Endothelial cell of umbilical vein (primary cell): ENCODE data around the gene ZNF580.

Experiments used
- EZH2 ChIP-seq: IDR thresholded peaks from 2 replicates; pipeline ENCODE4 v1.6.1; 2012; ENCODE audit warnings: borderline replicate concordance, low read depth, mild to moderate bottlenecking, moderate library complexity, low read length, inconsistent platforms; ENCODE audit not compliant: severe bottlenecking
- FOS ChIP-seq: IDR thresholded peaks from 2 replicates; pipeline ENCODE4 v1.6.1; 2011; ENCODE audit warnings: mild to moderate bottlenecking, low read length, moderate library complexity, borderline replicate concordance; ENCODE audit not compliant: insufficient read depth
- GATA2 ChIP-seq: IDR thresholded peaks from 2 replicates; pipeline ENCODE4 v1.7.0; 2011; ENCODE audit warnings: low read depth, mild to moderate bottlenecking, moderate library complexity, mixed read lengths, low read length; ENCODE audit not compliant: insufficient read length, insufficient read depth
- JUN ChIP-seq: IDR thresholded peaks from 2 replicates; pipeline ENCODE4 v1.6.1; 2011; ENCODE audit warnings: borderline replicate concordance, low read depth; ENCODE audit not compliant: insufficient read length, insufficient read depth
- MAX ChIP-seq: IDR thresholded peaks from 2 replicates; pipeline ENCODE4 v1.6.1; 2011; ENCODE audit not compliant: insufficient read depth, insufficient read length
- MYC ChIP-seq: IDR thresholded peaks from one replicate; pipeline ENCODE4 v1.6.1; 2011; ENCODE audit warnings: mild to moderate bottlenecking, low read depth, low read length
- POLR2A ChIP-seq: IDR thresholded peaks from 2 replicates; pipeline ENCODE4 v1.6.1; 2012; ENCODE audit warnings: low read depth, mild to moderate bottlenecking, control low read depth, low read length
- POLR2AphosphoS5 ChIP-seq: IDR thresholded peaks from 2 replicates; pipeline ENCODE4 v1.6.1; 2012; ENCODE audit warnings: low read depth, mild to moderate bottlenecking, control low read depth, low read length, moderate library complexity; ENCODE audit not compliant: insufficient read depth
- TF ChIP-seq, protein P1 (sequence below), 2 donors: IDR thresholded peaks; 1 replicate in 1 of 2; 2 replicates in 1 of 2; pipeline ENCODE4 v1.5.1; 2011; ENCODE audit warnings: low read length in 2 of 2, mild to moderate bottlenecking in 2 of 2, moderate library complexity in 2 of 2, control low read depth in 1 of 2, inconsistent platforms in 1 of 2, low read depth in 1 of 2; ENCODE audit not compliant: insufficient read depth in 1 of 2; ENCODE audit errors: extremely low read depth in 1 of 2

DNA sequence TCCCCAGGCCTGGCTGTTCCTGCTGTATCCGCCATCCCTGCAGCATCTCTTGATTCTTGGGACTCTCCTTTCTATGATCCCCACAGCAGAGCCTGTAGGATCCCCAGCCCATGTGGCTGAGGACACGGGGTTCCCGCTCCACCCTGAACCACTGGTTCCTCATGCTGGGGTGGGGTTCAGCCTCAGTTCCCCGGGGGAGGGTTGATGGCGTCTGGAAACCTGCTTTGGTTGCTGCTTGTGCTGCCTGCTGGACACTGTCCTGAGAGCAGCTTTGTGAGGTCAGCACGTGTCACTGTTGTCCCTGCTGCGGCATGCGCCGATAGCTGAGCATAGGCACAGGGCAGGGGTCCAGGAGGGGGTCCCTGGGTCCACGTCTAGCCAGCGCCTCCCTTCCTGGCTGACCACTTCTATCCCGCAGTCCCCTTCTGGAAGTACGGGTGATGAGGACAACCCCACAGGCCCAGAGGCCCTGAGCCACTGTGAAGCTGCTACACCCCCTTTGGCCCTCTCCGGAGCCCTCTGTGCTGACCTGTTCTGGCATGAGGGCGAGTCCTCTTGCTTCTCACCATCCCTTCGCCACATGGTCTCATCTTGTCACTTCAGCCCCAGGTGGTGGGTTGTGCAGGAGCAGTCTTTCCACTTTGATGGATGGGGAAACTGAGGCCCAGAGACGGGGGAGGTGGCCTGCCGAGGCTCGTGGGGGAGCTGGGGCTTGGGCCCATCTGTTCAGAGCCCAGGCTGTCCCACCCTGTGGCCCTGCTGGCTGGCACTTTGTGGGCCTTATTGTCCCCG is 39.7 kb downstream of the ZNF580 start:
- TF ChIP-seq, protein P1, sequence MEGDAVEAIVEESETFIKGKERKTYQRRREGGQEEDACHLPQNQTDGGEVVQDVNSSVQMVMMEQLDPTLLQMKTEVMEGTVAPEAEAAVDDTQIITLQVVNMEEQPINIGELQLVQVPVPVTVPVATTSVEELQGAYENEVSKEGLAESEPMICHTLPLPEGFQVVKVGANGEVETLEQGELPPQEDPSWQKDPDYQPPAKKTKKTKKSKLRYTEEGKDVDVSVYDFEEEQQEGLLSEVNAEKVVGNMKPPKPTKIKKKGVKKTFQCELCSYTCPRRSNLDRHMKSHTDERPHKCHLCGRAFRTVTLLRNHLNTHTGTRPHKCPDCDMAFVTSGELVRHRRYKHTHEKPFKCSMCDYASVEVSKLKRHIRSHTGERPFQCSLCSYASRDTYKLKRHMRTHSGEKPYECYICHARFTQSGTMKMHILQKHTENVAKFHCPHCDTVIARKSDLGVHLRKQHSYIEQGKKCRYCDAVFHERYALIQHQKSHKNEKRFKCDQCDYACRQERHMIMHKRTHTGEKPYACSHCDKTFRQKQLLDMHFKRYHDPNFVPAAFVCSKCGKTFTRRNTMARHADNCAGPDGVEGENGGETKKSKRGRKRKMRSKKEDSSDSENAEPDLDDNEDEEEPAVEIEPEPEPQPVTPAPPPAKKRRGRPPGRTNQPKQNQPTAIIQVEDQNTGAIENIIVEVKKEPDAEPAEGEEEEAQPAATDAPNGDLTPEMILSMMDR (IDR thresholded peaks at IDR 0.05; ENCODE audit: extremely low read depth in 1 of 2, insufficient read depth in 1 of 2, low read depth in 1 of 2, low read length in 2 of 2): no peak
- TF ChIP-seq POLR2A (no peak), EZH2 (no peak), MAX (no peak), POLR2AphosphoS5 (no peak), MYC (no peak), JUN (no peak), GATA2 (no peak), FOS (no peak)
